SU-DHL-6 (cell line): ENCODE data around the gene DUOXA1.

Experiments used
- H2AFZ ChIP-seq: fragments of 200-600 bp; sonication (generic); 2 replicates; pipeline ENCODE4 v1.6.1; 2014; ENCODE audit warnings: low read depth, mild to moderate bottlenecking, moderate library complexity, mixed read lengths, antibody characterized with exemption, low read length; ENCODE audit not compliant: severe bottlenecking
- H3F3A ChIP-seq: fragments of 200-600 bp; shearing (Covaris generic); 2 replicates; pipeline ENCODE4 v1.6.0; 2016; ENCODE audit warnings: antibody characterized with exemption, mild to moderate bottlenecking; ENCODE audit not compliant: insufficient read depth
- H3K27ac ChIP-seq: fragments of 200-600 bp; sonication (generic); 2 replicates; pipeline ENCODE4 v1.5.1; 2016; ENCODE audit warnings: low read depth, mild to moderate bottlenecking, low read length, moderate library complexity, mixed read lengths
- H3K27me3 ChIP-seq: fragments of 200-600 bp; sonication (generic), shearing (Covaris generic); 2 replicates; pipeline ENCODE4 v1.6.0; 2014; ENCODE audit warnings: mild to moderate bottlenecking, low read length
- H3K36me3 ChIP-seq: fragments of 200-600 bp; sonication (generic); 2 replicates; pipeline ENCODE4 v1.6.1; 2014; ENCODE audit warnings: mild to moderate bottlenecking, low read length, mixed read lengths
- H3K4me2 ChIP-seq: fragments of 300-600, 200-600 bp; shearing (Covaris generic), sonication (generic); 2 replicates; pipeline ENCODE4 v1.6.0; 2014; ENCODE audit warnings: low read length, low read depth, mild to moderate bottlenecking; ENCODE audit not compliant: poor library complexity, severe bottlenecking
- H3K4me3 ChIP-seq: fragments of 200-600 bp; sonication (generic); 2 replicates; pipeline ENCODE4 v1.5.1; 2014; ENCODE audit warnings: antibody characterized with exemption, low read length, mild to moderate bottlenecking, mixed read lengths; ENCODE audit not compliant: insufficient read depth, poor library complexity, severe bottlenecking
- H3K79me2 ChIP-seq: fragments of 200-600 bp; sonication (generic); 2 replicates; pipeline ENCODE4 v1.6.1; 2014; ENCODE audit warnings: mild to moderate bottlenecking, low read length, moderate library complexity; ENCODE audit not compliant: insufficient read depth
- H3K9ac ChIP-seq: fragments of 200-600 bp; sonication (generic); 2 replicates; pipeline ENCODE4 v1.7.0; 2014; ENCODE audit warnings: mild to moderate bottlenecking, low read length
- H3K9me2 ChIP-seq: fragments of 200-600 bp; sonication (generic); replicated peaks from 2 replicates; pipeline ENCODE4 v1.6.1; 2014; ENCODE audit warnings: low read length; ENCODE audit not compliant: insufficient read depth
- H3K9me3 ChIP-seq: fragments of 200-600 bp; sonication (generic); 2 replicates; pipeline ENCODE4 v1.6.1; 2014; ENCODE audit warnings: low read length, mixed read lengths; ENCODE audit not compliant: insufficient read depth
- H4K20me1 ChIP-seq: fragments of 200-600 bp; sonication (generic); 2 replicates; pipeline ENCODE4 v1.6.1; 2014; ENCODE audit warnings: low read depth, mild to moderate bottlenecking, antibody characterized with exemption, low read length, moderate library complexity, mixed read lengths
- EZH2phosphoT487 ChIP-seq: fragments of 200-600 bp; sonication (generic), shearing (Covaris generic); conservative IDR thresholded peaks from 2 replicates; pipeline ENCODE4 v1.6.1; 2018; ENCODE audit warnings: mild to moderate bottlenecking, antibody characterized with exemption, low read length, moderate library complexity, mixed read lengths
- TF ChIP-seq, protein P1 (sequence below): fragments of 200-600 bp; sonication (generic); IDR thresholded peaks from one replicate; pipeline ENCODE4 v1.5.1; 2017; ENCODE audit warnings: antibody characterized with exemption, mild to moderate bottlenecking, low read length, moderate library complexity; ENCODE audit not compliant: insufficient read depth, poor library complexity, severe bottlenecking

The DUOXA1 gene

DNA sequence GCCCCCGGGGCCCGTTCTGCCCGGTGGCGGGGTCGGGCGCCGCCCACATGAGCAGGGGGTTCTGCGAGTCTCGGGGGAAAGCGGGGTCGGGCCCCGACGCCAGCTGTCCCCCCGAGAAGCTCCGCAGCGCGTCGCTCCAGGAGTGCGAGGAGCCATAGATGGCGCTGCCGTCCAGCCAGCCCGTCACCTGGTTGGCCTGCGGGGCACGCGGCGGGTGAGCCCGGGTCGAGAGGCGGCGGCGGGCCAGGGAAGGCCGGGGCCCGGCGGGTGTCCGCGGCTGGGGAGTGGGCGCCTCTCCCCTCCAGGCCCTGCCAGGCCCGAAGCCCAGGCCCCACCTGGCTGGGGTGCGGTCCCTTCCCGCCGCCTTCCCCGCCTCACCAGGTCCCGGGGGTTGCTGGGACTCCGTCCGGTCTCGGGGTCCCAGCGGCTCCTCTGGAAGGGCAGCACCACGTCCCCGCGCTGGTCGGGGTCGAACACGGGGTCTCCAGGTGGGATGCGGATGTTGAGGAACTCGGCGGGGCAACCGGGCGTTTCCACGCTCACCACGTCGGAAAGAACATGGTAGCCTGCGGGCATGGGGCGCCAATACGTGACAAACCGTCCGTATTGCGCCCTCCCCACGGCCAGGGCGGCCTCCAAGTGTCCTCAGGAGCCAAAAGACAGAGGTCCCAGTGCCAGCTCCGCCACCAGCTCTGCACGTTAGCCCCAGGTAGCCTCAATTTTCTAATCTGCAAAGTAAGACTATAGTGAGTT is 18.1 kb downstream of the DUOXA1 start:
- H2AFZ ChIP-seq: no peak overlapping the region
- no peaks in the 10 kb centered on the region for H3K27me3 ChIP-seq
- H3F3A ChIP-seq: no peaks in the 10 kb centered on the region
- no peaks in the 10 kb centered on the region for H3K9me3 ChIP-seq
- no peaks in the 10 kb centered on the region for H3K79me2 ChIP-seq
- no peak overlapping the region for H3K9ac ChIP-seq
- no peak overlapping the region for H3K4me2 ChIP-seq
- H3K9me2 ChIP-seq: no peaks in the 10 kb centered on the region
- no peaks in the 10 kb centered on the region for H3K36me3 ChIP-seq
- no peak overlapping the region for H3K4me3 ChIP-seq
- H4K20me1 ChIP-seq: no peaks in the 10 kb centered on the region
- no peak overlapping the region for H3K27ac ChIP-seq
- TF ChIP-seq EZH2phosphoT487: no peak
- TF ChIP-seq, protein P1, sequence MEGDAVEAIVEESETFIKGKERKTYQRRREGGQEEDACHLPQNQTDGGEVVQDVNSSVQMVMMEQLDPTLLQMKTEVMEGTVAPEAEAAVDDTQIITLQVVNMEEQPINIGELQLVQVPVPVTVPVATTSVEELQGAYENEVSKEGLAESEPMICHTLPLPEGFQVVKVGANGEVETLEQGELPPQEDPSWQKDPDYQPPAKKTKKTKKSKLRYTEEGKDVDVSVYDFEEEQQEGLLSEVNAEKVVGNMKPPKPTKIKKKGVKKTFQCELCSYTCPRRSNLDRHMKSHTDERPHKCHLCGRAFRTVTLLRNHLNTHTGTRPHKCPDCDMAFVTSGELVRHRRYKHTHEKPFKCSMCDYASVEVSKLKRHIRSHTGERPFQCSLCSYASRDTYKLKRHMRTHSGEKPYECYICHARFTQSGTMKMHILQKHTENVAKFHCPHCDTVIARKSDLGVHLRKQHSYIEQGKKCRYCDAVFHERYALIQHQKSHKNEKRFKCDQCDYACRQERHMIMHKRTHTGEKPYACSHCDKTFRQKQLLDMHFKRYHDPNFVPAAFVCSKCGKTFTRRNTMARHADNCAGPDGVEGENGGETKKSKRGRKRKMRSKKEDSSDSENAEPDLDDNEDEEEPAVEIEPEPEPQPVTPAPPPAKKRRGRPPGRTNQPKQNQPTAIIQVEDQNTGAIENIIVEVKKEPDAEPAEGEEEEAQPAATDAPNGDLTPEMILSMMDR: no peak

DNA sequence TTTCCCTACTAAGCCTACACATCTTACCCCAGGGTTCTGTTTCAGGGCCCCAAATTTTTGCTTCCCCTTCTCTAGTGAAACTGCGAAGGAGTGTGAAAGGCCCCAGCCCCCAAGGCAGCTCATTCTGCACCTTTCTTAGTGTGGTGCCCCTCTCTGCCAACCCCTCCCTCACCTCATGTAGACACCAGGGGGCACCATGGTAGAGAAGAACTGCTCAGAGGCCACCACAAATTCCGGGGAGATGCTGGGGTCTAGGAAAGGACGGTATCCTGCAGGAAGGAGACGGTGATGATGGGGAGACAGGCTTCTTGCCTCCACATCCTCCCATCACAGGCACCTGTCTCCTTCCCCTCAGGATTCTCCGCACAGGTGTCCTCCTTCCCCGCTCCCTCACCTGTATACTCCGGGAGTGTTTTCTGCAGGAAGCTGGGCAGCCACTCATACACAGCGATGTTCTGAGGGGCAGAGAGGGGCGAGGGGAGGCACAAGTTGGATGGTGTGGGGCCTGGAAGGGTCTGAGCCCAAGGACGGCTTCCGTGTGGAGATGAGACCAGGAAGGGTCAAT is 19.3 kb downstream of the DUOXA1 start:
- no peak overlapping the region for H3K27ac ChIP-seq
- no peaks in the 10 kb centered on the region for H3K27me3 ChIP-seq

DNA sequence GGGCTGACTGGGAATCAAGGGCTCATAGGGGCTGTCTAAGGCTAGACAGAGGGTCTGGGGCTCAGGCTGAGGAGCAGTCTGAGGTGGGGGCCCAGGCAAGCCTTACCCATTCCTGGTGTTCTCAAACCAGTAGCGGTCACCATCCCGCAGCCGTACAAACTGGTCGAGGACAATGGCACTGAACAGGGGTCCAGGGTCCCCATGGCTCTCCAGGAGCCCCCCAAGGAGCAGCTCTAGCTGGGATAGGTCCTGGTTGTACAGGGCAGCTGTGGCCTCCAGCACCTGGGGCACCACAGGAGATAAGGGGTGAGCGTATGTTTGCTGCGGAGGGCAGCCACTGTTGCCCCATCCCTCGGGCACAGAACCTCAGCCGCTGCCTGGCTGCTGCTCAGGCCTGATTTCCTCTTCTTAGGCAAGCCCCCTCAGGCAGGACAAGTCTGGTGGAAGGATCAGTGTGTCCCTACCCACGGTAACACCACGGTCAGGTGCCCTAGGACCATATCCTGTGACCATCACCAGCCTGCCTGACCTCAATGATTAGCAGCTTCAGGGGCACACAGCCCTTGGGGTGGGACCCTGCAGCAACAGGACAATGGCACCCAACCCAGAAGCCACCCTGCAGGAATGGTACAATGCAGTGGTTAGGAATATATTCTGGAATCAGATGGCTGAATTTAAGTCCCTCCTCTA is 21.6 kb downstream of the DUOXA1 start:
- Histone ChIP-seq H4K20me1 (no peaks in the 10 kb centered on the region), H3K9me3 (no peaks in the 10 kb centered on the region), H3K4me3 (no peak overlapping the region), H3K27ac (no peak overlapping the region), H2AFZ (no peak overlapping the region), H3K4me2 (no peak overlapping the region), H3K79me2 (no peaks in the 10 kb centered on the region), H3K9me2 (no peaks in the 10 kb centered on the region), H3F3A (no peaks in the 10 kb centered on the region), H3K9ac (no peak overlapping the region), H3K36me3 (no peaks in the 10 kb centered on the region), H3K27me3 (no peaks in the 10 kb centered on the region)
- TF ChIP-seq, protein P1: no peak
- no peak for TF ChIP-seq EZH2phosphoT487

More for the DNA sequence above, 19.3 kb downstream of the DUOXA1 start:
- H4K20me1 ChIP-seq: no peaks in the 10 kb centered on the region
- no peaks in the 10 kb centered on the region for H3K36me3 ChIP-seq
- no peak overlapping the region for H3K9ac ChIP-seq
- no peak overlapping the region for H3K4me3 ChIP-seq
- H2AFZ ChIP-seq: no peak overlapping the region
- no peaks in the 10 kb centered on the region for H3K9me3 ChIP-seq
- H3K4me2 ChIP-seq: no peak overlapping the region
- H3K79me2 ChIP-seq: no peaks in the 10 kb centered on the region
- TF ChIP-seq, protein P1: no peak
- no peak for TF ChIP-seq EZH2phosphoT487
- no peaks in the 10 kb centered on the region for H3F3A ChIP-seq
- no peaks in the 10 kb centered on the region for H3K9me2 ChIP-seq
